Measurements from ENCODE around the gene LITAF.

- TF ChIP-seq ZNF274 (IDR thresholded peaks at IDR 0.05; ENCODE audit: low read depth, low read length) (no peak), YY1 (IDR thresholded peaks at IDR 0.05; ENCODE audit: insufficient read depth, insufficient read length) (no peak)
These were observed 5.0 kb downstream of the LITAF start for GRCh38 chr16:11581678-11582077.
